ENCODE data around the gene PPARGC1A. TPM values are rescaled to one million over a fixed set of nuclear protein-coding genes. Genes with fewer than 3 reads are reported as not detected.

PPARGC1A gene
- total and polyA plus RNA-seq, 2 experiments from 2014 or later, result 0.76 to 3.3 TPM

- Histone ChIP-seq H3K4me2 (no peak overlapping the region), H3K27ac (ENCODE audit: low read depth) (no peak overlapping the region), H3K79me2 (replicated peaks; ENCODE audit: insufficient read depth) (no peaks in the 10 kb centered on the region), H3F3A (replicated peaks; ENCODE audit: low read depth) (no peaks in the 10 kb centered on the region), H2AFZ (no peak overlapping the region), H3K4me1 (ENCODE audit: insufficient read depth) (peaks cover 11% of the 10 kb centered on the region; the same call in 1 of the 2 replicates), H4K20me1 (replicated peaks; ENCODE audit: insufficient read depth) (no peaks in the 10 kb centered on the region), H3K36me3 (ENCODE audit: insufficient read depth) (no peaks in the 10 kb centered on the region), H3K9me2 (ENCODE audit: insufficient read depth) (peaks cover 3% of the 10 kb centered on the region; the same call in 1 of the 2 replicates), H3K4me3 (no peak overlapping the region), H3K27me3 (ENCODE audit: insufficient read depth) (no peaks in the 10 kb centered on the region)
- no peaks in the 10 kb centered on the region; the same call in 1 of the 3 replicates for H3K9me3 Mint-ChIP-seq
- H3K36me3 Mint-ChIP-seq (ENCODE audit: low read depth), result no peaks in the 10 kb centered on the region; the same call in 2 of the 3 replicates
- no peak for ATAC-seq
- no peak for TF ChIP-seq REST (IDR thresholded peaks at IDR 0.05; ENCODE audit: unreplicated experiment)
- no peak for TF ChIP-seq CTCF (conservative IDR thresholded peaks at IDR 0.05; ENCODE audit: low read depth in 2 of 2)
- no peak for TF ChIP-seq CREB1 (CRISPR knock-in tag; IDR thresholded peaks at IDR 0.05; ENCODE audit: low read depth)
- peaks cover 14% of the 10 kb centered on the region for H3K4me1 Mint-ChIP-seq
- H3K27me3 Mint-ChIP-seq (ENCODE audit: insufficient read depth, low read depth, poor library complexity), result no peaks in the 10 kb centered on the region
- DNase-seq (ENCODE audit: low spot score), result no peak
- H3K4me3 Mint-ChIP-seq, result no peak overlapping the region
- no peak overlapping the region for H3K27ac Mint-ChIP-seq
Measured at GRCh38 chr4:23855912-23856605, 33.8 kb downstream of the PPARGC1A start.

- no peaks in the 10 kb centered on the region for H3K36me3 ChIP-seq (ENCODE audit: insufficient read depth)
- no peak overlapping the region for H3K27ac ChIP-seq (ENCODE audit: low read depth)
- no peak overlapping the region for H3K4me3 ChIP-seq
- DNase-seq (ENCODE audit: low spot score) (no peak), ATAC-seq (no peak)
- no peak overlapping the region for H3K4me3 Mint-ChIP-seq
- H3K27me3 Mint-ChIP-seq (ENCODE audit: insufficient read depth, low read depth, poor library complexity), result no peaks in the 10 kb centered on the region
- H3K36me3 Mint-ChIP-seq (ENCODE audit: low read depth), result no peaks in the 10 kb centered on the region; the same call in 2 of the 3 replicates
- H3F3A ChIP-seq (replicated peaks; ENCODE audit: low read depth), result no peaks in the 10 kb centered on the region
- peaks cover 17% of the 10 kb centered on the region for H3K4me1 Mint-ChIP-seq
- no peak overlapping the region for H2AFZ ChIP-seq
- H3K4me2 ChIP-seq, result no peak overlapping the region
- H3K9me2 ChIP-seq (ENCODE audit: insufficient read depth), result peaks cover 2% of the 10 kb centered on the region; the same call in 1 of the 2 replicates
- H4K20me1 ChIP-seq (replicated peaks; ENCODE audit: insufficient read depth), result no peaks in the 10 kb centered on the region
- H3K4me1 ChIP-seq (ENCODE audit: insufficient read depth), result peaks cover 11% of the 10 kb centered on the region; the same call in 1 of the 2 replicates
- no peak overlapping the region for H3K27ac Mint-ChIP-seq
- H3K79me2 ChIP-seq (replicated peaks; ENCODE audit: insufficient read depth), result no peaks in the 10 kb centered on the region
- H3K27me3 ChIP-seq (ENCODE audit: insufficient read depth), result no peaks in the 10 kb centered on the region
- no peaks in the 10 kb centered on the region; the same call in 1 of the 3 replicates for H3K9me3 Mint-ChIP-seq
- no peak for TF ChIP-seq EZH2phosphoT487 (IDR thresholded peaks at IDR 0.05; ENCODE audit: unreplicated experiment)
- TF ChIP-seq CREB1 (CRISPR knock-in tag; IDR thresholded peaks at IDR 0.05; ENCODE audit: low read depth), result no peak
- no peak for TF ChIP-seq ETS1 (IDR thresholded peaks at IDR 0.05)
- TF ChIP-seq NANOG (IDR thresholded peaks at IDR 0.05; ENCODE audit: borderline replicate concordance), result no peak
- TF ChIP-seq ZNF331 (CRISPR knock-in tag; IDR thresholded peaks at IDR 0.05; ENCODE audit: low read depth), result no peak
- TF ChIP-seq POLR2AphosphoS5 (IDR thresholded peaks at IDR 0.05; ENCODE audit: low read depth), result no peak
- TF ChIP-seq ZNF114 (CRISPR knock-in tag; IDR thresholded peaks at IDR 0.05), result no peak
- no peak for TF ChIP-seq CTCF (conservative IDR thresholded peaks at IDR 0.05; ENCODE audit: low read depth in 2 of 2)
Measured at GRCh38 chr4:23853986-23854660, 35.7 kb downstream of the PPARGC1A start.
